Measurements from ENCODE around the gene CFAP65.

GRCh38 chr2:219078951-219079350, 37.6 kb upstream of the CFAP65 start:
- TF ChIP-seq MAX (IDR thresholded peaks at IDR 0.05) (no peak), CEBPB (IDR thresholded peaks at IDR 0.05; ENCODE audit: borderline replicate concordance, low read depth, low read length) (no peak), ZBTB26 (CRISPR knock-in tag; IDR thresholded peaks at IDR 0.05; ENCODE audit: borderline replicate concordance) (no peak), ZNF598 (CRISPR knock-in tag; IDR thresholded peaks at IDR 0.05; ENCODE audit: borderline replicate concordance) (no peak), CTCF (CRISPR knock-in tag; IDR thresholded peaks at IDR 0.05) (no peak), MXI1 (IDR thresholded peaks at IDR 0.05; ENCODE audit: borderline replicate concordance, low read depth, low read length) (no peak), SIN3A (IDR thresholded peaks at IDR 0.05; ENCODE audit: borderline replicate concordance, low read depth, low read length) (no peak), GPN1 (CRISPR knock-in tag; IDR thresholded peaks at IDR 0.05; ENCODE audit: borderline replicate concordance) (no peak), NR3C1 (CRISPR knock-in tag; IDR thresholded peaks at IDR 0.05) (no peak), SP140L (CRISPR knock-in tag; IDR thresholded peaks at IDR 0.05; ENCODE audit: borderline replicate concordance) (no peak)

Measured in HepG2 (cell line).